GM12878 (cell line): ENCODE data around the gene MAN2A2. TPM values are rescaled to one million over a fixed set of nuclear protein-coding genes. Genes with fewer than 3 reads are reported as not detected.
A peak's percentile ranks its signal among the peaks of the same experiment; 100 is the strongest.

Experiments used
- CBX3 ChIP-seq: fragments of 200-600 bp; sonication (generic); IDR thresholded peaks from 2 replicates; pipeline ENCODE4 v1.6.1; 2016; ENCODE audit warnings: low read depth, borderline replicate concordance
- DPF2 ChIP-seq: fragments of 450-650 bp; IDR thresholded peaks from 2 replicates; pipeline ENCODE4 v1.6.1; 2017; ENCODE audit warnings: mild to moderate bottlenecking
- E4F1 ChIP-seq: fragments of 450-650 bp; IDR thresholded peaks from 2 replicates; pipeline ENCODE4 v1.6.1; 2018; ENCODE audit warnings: borderline replicate concordance, mild to moderate bottlenecking; ENCODE audit not compliant: partially characterized antibody
- JUNB ChIP-seq: IDR thresholded peaks from 2 replicates; pipeline ENCODE4 v1.6.1; 2016; ENCODE audit warnings: antibody characterized with exemption, mild to moderate bottlenecking
- MTA2 ChIP-seq: fragments of 450-650 bp; IDR thresholded peaks from 2 replicates; pipeline ENCODE4 v1.6.1; 2016; ENCODE audit warnings: low read depth, mild to moderate bottlenecking, moderate library complexity
- MYC ChIP-seq: IDR thresholded peaks from 2 replicates; pipeline ENCODE4 v1.6.1; 2011; ENCODE audit warnings: mild to moderate bottlenecking, low read length, moderate library complexity, inconsistent platforms; ENCODE audit not compliant: insufficient read depth, insufficient replicate concordance, insufficient read length, severe bottlenecking
- NFXL1 ChIP-seq: fragments of 450-650 bp; IDR thresholded peaks from 2 replicates; pipeline ENCODE4 v1.6.1; 2017; ENCODE audit warnings: antibody characterized with exemption, mild to moderate bottlenecking, borderline replicate concordance
- PML ChIP-seq: IDR thresholded peaks from 2 replicates; pipeline ENCODE4 v1.6.1; 2012; ENCODE audit warnings: low read length, inconsistent platforms
- POU2F2 ChIP-seq: IDR thresholded peaks from 3 replicates; pipeline ENCODE4 v1.6.1; 2011; ENCODE audit warnings: low read depth, mild to moderate bottlenecking, low read length, borderline replicate concordance
- SMARCA5 ChIP-seq: fragments of 450-650 bp; IDR thresholded peaks from 2 replicates; pipeline ENCODE4 v1.6.1; 2017; ENCODE audit warnings: mild to moderate bottlenecking
- SMC3 ChIP-seq: IDR thresholded peaks from 2 replicates; pipeline ENCODE4 v1.6.1; 2011; ENCODE audit warnings: low read length, improper control_type of control experiment, borderline replicate concordance
- TCF3 ChIP-seq: IDR thresholded peaks from 2 replicates; pipeline ENCODE4 v1.6.1; 2012; ENCODE audit warnings: low read depth, mild to moderate bottlenecking, low read length, borderline replicate concordance; ENCODE audit not compliant: insufficient read depth
- USF2 ChIP-seq: IDR thresholded peaks from 2 replicates; pipeline ENCODE4 v1.6.1; 2011; ENCODE audit warnings: low read depth, low read length, improper control_type of control experiment, borderline replicate concordance
- polyA plus RNA-seq, 11 experiments: library from polyadenylated mRNA; depleted of rRNA in 4 of 11; unstranded in 6 of 11; stranded (reverse) in 5 of 11; fragments of >200 nt; fragmentation: Nextera tagmentation in 4 of 11; fragmentation: Illumina TruSeq in 1 of 11; extraction: Ambion mirVana in 4 of 11; extraction: Trizol in 1 of 11; gene quantifications; 1 replicate in 1 of 11; 2 replicates in 10 of 11; pipeline versions ENCODE4 v1.2.1 to v1.2.3, GENCODE V29; 2011 to 2016; ENCODE audit warnings: inconsistent platforms in 2 of 11, missing spikeins in 2 of 11, low read depth in 1 of 11
- total RNA-seq, 4 experiments: library from RNA; depleted of rRNA in 3 of 4; stranded (reverse); fragments of >200 nt in 3 of 4; fragmentation: Illumina TruSeq in 1 of 4; extraction: Trizol in 1 of 4; gene quantifications; 2 replicates each; pipeline versions ENCODE4 v1.2.1 to v1.2.3, GENCODE V29; 2013 to 2021
- TF ChIP-seq, protein P1 (sequence below): IDR thresholded peaks from 2 replicates; pipeline ENCODE4 v1.6.1; 2011; ENCODE audit warnings: low read depth, mild to moderate bottlenecking, low read length, moderate library complexity, borderline replicate concordance; ENCODE audit errors: extremely low read depth
- TF ChIP-seq, protein P2 (sequence below): fragments of 450-650 bp; formaldehyde crosslinking; IDR thresholded peaks from 2 replicates; pipeline ENCODE4 v1.4.0; 2020; ENCODE audit warnings: mild to moderate bottlenecking, moderate library complexity
- TF ChIP-seq, protein P3 (sequence below): fragments of 150-350 bp; IDR thresholded peaks from 2 replicates; pipeline ENCODE4 v1.6.1; 2014; ENCODE audit warnings: mild to moderate bottlenecking, low read depth, low read length
- TF ChIP-seq, protein P4 (sequence below): fragments of 450-650 bp; IDR thresholded peaks from 2 replicates; pipeline ENCODE4 v1.6.1; 2017; ENCODE audit warnings: mild to moderate bottlenecking, low read depth, inconsistent platforms; ENCODE audit not compliant: poor library complexity, severe bottlenecking

The MAN2A2 gene
- total and polyA plus RNA-seq, 10 of the 15 experiments (the other 5 are each of a cell fraction or from before 2014, with no cell fraction given) = 4.2 to 79.4 (median 23.2) TPM

DNA sequence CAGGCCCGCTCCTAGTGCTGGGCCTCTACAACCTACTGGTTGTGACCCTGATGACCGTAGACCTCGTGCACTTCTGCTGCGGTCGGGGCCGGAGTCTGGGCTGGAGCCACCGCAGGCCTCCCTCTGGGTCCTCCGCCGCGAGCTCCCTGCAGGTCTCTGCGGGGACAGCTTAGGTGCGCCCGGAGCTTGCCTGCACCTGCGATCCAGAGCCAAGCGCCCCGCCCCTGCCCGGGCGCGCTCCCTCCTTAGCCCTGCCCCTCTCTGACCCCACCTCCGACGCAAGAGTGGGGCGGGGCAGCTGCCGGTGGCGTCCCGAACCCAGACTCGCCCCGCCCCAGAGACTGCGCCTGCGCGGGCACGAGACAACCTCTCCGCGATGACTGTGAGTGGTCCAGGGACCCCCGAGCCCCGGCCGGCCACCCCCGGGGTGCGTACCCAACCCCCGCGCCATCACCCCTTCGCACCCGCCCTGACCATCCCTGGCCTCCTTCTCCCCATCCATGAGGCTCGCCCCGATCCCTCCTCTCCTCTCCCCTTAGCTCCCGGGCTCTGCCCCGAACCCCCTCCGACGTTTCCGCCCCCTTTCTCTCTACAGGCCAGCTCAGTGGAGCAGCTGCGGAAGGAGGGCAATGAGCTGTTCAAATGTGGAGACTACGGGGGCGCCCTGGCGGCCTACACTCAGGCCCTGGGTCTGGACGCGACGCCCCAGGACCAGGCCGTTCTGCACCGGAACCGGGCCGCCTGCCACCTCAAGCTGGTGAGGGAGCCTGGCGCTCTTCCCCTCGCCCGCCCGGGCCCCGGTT, 32.0 kb downstream of the MAN2A2 start, which contains the start of gene UNC45A (continued):
- TF ChIP-seq, protein P1, sequence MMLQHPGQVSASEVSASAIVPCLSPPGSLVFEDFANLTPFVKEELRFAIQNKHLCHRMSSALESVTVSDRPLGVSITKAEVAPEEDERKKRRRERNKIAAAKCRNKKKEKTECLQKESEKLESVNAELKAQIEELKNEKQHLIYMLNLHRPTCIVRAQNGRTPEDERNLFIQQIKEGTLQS = no peak
- TF ChIP-seq, protein P2, sequence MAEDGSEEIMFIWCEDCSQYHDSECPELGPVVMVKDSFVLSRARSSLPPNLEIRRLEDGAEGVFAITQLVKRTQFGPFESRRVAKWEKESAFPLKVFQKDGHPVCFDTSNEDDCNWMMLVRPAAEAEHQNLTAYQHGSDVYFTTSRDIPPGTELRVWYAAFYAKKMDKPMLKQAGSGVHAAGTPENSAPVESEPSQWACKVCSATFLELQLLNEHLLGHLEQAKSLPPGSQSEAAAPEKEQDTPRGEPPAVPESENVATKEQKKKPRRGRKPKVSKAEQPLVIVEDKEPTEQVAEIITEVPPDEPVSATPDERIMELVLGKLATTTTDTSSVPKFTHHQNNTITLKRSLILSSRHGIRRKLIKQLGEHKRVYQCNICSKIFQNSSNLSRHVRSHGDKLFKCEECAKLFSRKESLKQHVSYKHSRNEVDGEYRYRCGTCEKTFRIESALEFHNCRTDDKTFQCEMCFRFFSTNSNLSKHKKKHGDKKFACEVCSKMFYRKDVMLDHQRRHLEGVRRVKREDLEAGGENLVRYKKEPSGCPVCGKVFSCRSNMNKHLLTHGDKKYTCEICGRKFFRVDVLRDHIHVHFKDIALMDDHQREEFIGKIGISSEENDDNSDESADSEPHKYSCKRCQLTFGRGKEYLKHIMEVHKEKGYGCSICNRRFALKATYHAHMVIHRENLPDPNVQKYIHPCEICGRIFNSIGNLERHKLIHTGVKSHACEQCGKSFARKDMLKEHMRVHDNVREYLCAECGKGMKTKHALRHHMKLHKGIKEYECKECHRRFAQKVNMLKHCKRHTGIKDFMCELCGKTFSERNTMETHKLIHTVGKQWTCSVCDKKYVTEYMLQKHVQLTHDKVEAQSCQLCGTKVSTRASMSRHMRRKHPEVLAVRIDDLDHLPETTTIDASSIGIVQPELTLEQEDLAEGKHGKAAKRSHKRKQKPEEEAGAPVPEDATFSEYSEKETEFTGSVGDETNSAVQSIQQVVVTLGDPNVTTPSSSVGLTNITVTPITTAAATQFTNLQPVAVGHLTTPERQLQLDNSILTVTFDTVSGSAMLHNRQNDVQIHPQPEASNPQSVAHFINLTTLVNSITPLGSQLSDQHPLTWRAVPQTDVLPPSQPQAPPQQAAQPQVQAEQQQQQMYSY (CRISPR knock-in tag) = no peak
- no peak for TF ChIP-seq POU2F2
- no peak for TF ChIP-seq JUNB
- no peak for TF ChIP-seq SMC3
- TF ChIP-seq, protein P3, sequence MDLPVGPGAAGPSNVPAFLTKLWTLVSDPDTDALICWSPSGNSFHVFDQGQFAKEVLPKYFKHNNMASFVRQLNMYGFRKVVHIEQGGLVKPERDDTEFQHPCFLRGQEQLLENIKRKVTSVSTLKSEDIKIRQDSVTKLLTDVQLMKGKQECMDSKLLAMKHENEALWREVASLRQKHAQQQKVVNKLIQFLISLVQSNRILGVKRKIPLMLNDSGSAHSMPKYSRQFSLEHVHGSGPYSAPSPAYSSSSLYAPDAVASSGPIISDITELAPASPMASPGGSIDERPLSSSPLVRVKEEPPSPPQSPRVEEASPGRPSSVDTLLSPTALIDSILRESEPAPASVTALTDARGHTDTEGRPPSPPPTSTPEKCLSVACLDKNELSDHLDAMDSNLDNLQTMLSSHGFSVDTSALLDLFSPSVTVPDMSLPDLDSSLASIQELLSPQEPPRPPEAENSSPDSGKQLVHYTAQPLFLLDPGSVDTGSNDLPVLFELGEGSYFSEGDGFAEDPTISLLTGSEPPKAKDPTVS = no peak
- peak; percentile 29; the same call in 1 of the 2 replicates for TF ChIP-seq MTA2
- TF ChIP-seq SMARCA5 = no peak; the same call in 1 of the 2 replicates
- no peak for TF ChIP-seq NFXL1
- no peak for TF ChIP-seq TCF3
- TF ChIP-seq MYC = no peak
- TF ChIP-seq PML = no peak
- no peak for TF ChIP-seq USF2
- no peak for TF ChIP-seq E4F1
- TF ChIP-seq DPF2 = 0 out of 2 replicates have a peak, but pooled peaks have one; percentile 27
- TF ChIP-seq, protein P4, sequence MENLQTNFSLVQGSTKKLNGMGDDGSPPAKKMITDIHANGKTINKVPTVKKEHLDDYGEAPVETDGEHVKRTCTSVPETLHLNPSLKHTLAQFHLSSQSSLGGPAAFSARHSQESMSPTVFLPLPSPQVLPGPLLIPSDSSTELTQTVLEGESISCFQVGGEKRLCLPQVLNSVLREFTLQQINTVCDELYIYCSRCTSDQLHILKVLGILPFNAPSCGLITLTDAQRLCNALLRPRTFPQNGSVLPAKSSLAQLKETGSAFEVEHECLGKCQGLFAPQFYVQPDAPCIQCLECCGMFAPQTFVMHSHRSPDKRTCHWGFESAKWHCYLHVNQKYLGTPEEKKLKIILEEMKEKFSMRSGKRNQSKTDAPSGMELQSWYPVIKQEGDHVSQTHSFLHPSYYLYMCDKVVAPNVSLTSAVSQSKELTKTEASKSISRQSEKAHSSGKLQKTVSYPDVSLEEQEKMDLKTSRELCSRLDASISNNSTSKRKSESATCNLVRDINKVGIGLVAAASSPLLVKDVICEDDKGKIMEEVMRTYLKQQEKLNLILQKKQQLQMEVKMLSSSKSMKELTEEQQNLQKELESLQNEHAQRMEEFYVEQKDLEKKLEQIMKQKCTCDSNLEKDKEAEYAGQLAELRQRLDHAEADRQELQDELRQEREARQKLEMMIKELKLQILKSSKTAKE = no peak
- TF ChIP-seq CBX3 = no peak
